Neuronal stem cell (in vitro differentiated cells): ENCODE data around the gene USP53.
"Not testable (repeated sequence)": the region's sequence is repeated elsewhere in the genome, so short reads cannot be mapped to it uniquely, and the experiment has no call there.

Experiments
- DNase-seq: peaks from one replicate; pipeline ENCODE4 v3.0.0-alpha.2; 2013; ENCODE audit warnings: low spot score
- H2AFZ ChIP-seq: one replicate; pipeline ENCODE4 v1.6.1; 2013; ENCODE audit warnings: mild to moderate bottlenecking, low read length, inconsistent platforms
- H2AK5ac ChIP-seq: 2 replicates; pipeline ENCODE4 v1.6.1; 2013; ENCODE audit warnings: low read depth, mild to moderate bottlenecking, inconsistent platforms, low read length, moderate library complexity, mixed read lengths
- H2BK120ac ChIP-seq: 2 replicates; pipeline ENCODE4 v1.6.1; 2013; ENCODE audit warnings: low read depth, mild to moderate bottlenecking, inconsistent platforms, low read length, moderate library complexity, mixed read lengths
- H2BK12ac ChIP-seq: one replicate; pipeline ENCODE4 v1.6.1; 2013; ENCODE audit warnings: low read length, inconsistent platforms
- H2BK15ac ChIP-seq: 2 replicates; pipeline ENCODE4 v1.6.1; 2013; ENCODE audit warnings: mild to moderate bottlenecking, low read length, inconsistent platforms, mixed read lengths
- H2BK5ac ChIP-seq: one replicate; pipeline ENCODE4 v1.6.1; 2013; ENCODE audit warnings: inconsistent platforms, mild to moderate bottlenecking, low read length, moderate library complexity
- H3K14ac ChIP-seq: one replicate; pipeline ENCODE4 v1.6.1; 2013; ENCODE audit warnings: low read length, inconsistent platforms
- H3K18ac ChIP-seq: 2 replicates; pipeline ENCODE4 v1.6.1; 2013; ENCODE audit warnings: low read length, inconsistent platforms
- H3K23ac ChIP-seq: 2 replicates; pipeline ENCODE4 v1.6.1; 2013; ENCODE audit warnings: low read depth, mild to moderate bottlenecking, mixed read lengths, low read length, inconsistent platforms; ENCODE audit not compliant: poor library complexity
- H3K27ac ChIP-seq: replicated peaks from 3 replicates; pipeline ENCODE4 v1.5.1; 2013; ENCODE audit warnings: low read length, inconsistent platforms
- H3K27me3 ChIP-seq, 3 experiments: 2 replicates each; pipeline ENCODE4 v1.6.1; 2013; ENCODE audit warnings: low read length in 3 of 3, mild to moderate bottlenecking in 2 of 3, inconsistent platforms in 1 of 3, low read depth in 1 of 3, mixed read lengths in 1 of 3, moderate library complexity in 1 of 3; ENCODE audit not compliant: control insufficient read depth in 3 of 3, insufficient read depth in 3 of 3
- H3K36me3 ChIP-seq, 2 donors: replicated peaks in 1 of 2; 2 replicates each; pipeline ENCODE4 v1.6.1; 2013; ENCODE audit warnings: low read length in 2 of 2; ENCODE audit not compliant: control insufficient read depth in 2 of 2, insufficient read depth in 2 of 2
- H3K4ac ChIP-seq: 2 replicates; pipeline ENCODE4 v1.6.1; 2013; ENCODE audit warnings: inconsistent platforms, mild to moderate bottlenecking, low read length, moderate library complexity
- H3K4me1 ChIP-seq, 2 donors: 1 replicate in 1 of 2; 2 replicates in 1 of 2; pipeline ENCODE4 v1.6.1; 2013; ENCODE audit warnings: low read length in 2 of 2, low read depth in 1 of 2; ENCODE audit not compliant: control insufficient read depth in 2 of 2, insufficient read depth in 1 of 2
- H3K4me2 ChIP-seq: one replicate; pipeline ENCODE4 v1.6.1; 2013; ENCODE audit warnings: mild to moderate bottlenecking, low read length, inconsistent platforms; ENCODE audit not compliant: insufficient read depth, poor library complexity, severe bottlenecking
- H3K4me3 ChIP-seq, 2 donors: 2 replicates each; pipeline ENCODE4 v1.5.1; 2013; ENCODE audit warnings: low read length in 2 of 2, mild to moderate bottlenecking in 2 of 2, inconsistent platforms in 1 of 2, moderate library complexity in 1 of 2
- H3K79me1 ChIP-seq: one replicate; pipeline ENCODE4 v1.6.1; 2013; ENCODE audit warnings: low read depth, mild to moderate bottlenecking, inconsistent platforms, low read length, moderate library complexity
- H3K9ac ChIP-seq: one replicate; pipeline ENCODE4 v1.6.1; 2013; ENCODE audit warnings: mild to moderate bottlenecking, low read depth, low read length, inconsistent platforms; ENCODE audit not compliant: poor library complexity
- H3K9me3 ChIP-seq, 2 donors: replicated peaks in 1 of 2; 2 replicates each; pipeline versions ENCODE3 to v1.6.1; 2013; ENCODE audit warnings: low read length in 2 of 2, mild to moderate bottlenecking in 2 of 2, inconsistent platforms in 1 of 2, low read depth in 1 of 2, mixed read lengths in 1 of 2, moderate library complexity in 1 of 2; ENCODE audit not compliant: control insufficient read depth in 2 of 2, insufficient read depth in 1 of 2
- H4K8ac ChIP-seq: one replicate; pipeline ENCODE4 v1.6.1; 2013; ENCODE audit warnings: low read depth, mild to moderate bottlenecking, inconsistent platforms, low read length, moderate library complexity
- H4K91ac ChIP-seq: one replicate; pipeline ENCODE4 v1.6.1; 2013; ENCODE audit warnings: low read length, low read depth, mild to moderate bottlenecking, inconsistent platforms; ENCODE audit not compliant: poor library complexity
- WGBS, 2 donors: extraction: QIAGEN DNeasy Blood & Tissue Kit; methylation state at CpG; one replicate each; pipeline ENCODE4 v1.1.7; 2013; ENCODE audit warnings: missing lambda C conversion rate in 2 of 2, mixed read lengths in 1 of 2; ENCODE audit not compliant: insufficient read length in 2 of 2, insufficient replicate concordance in 1 of 2; ENCODE audit errors: extremely low coverage in 2 of 2; 5-methylcytosine and 5-hydroxymethylcytosine counted together

The USP53 gene

DNA sequence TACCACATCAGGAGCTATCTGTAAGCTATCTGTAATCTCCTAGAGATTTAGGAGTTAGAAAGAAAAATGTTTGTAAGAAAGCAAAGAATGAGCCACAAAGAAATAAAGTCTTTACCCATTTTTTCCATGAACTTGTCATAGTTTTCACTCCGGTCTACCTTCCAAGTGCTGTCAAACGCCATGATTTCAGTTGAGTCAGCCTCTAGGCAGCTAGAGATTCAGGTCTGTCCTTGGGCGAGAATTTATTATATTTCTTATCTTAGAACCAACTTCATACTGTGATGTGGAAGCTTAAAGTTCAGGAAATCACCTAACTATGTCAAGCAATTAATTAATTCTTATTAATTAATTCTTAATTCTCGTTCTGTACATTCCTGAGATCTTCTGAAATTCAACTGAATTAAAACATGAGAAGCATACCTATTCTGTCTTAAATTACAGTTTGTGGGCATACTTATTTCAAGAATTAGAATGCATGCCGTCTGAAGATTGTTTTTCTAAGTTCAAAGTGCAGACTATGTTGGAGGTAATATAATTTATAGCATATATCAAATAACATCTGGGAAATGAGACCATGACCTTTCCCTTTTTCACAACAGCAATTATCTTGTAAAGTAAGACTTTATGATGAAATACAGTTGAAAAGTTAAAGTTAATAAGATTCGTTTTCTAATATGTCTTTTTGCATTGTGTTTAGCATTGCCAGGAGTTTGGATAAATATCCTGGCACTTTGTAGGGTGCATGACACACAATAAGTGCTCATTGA is 109.6 kb downstream of the USP53 start, which contains the start of gene FABP2:
Gene FABP2, minus strand, starts transcription at position 218 of the 767 bp plus-strand sequence. Its CDS starts 36 bp downstream, at position 182.
- no peak within 1 kb of the TSS for H4K91ac ChIP-seq
- H3K79me1 ChIP-seq, result no peaks in the 10 kb centered on the region
- H3K18ac ChIP-seq, result no peak within 1 kb of the TSS
- no peaks in the 10 kb centered on the region for H3K4me1 ChIP-seq
- no CpG with 5 or more reads among the region's 6 CpGs for WGBS, 2 donors
- H3K36me3 ChIP-seq, result no peaks in the 10 kb centered on the region
- no peak within 1 kb of the TSS for H3K9ac ChIP-seq
- no peak within 1 kb of the TSS for H2BK12ac ChIP-seq
- no peak within 1 kb of the TSS for H3K4me2 ChIP-seq
- H4K8ac ChIP-seq, result no peak within 1 kb of the TSS
- DNase-seq, result no peak
- H2BK120ac ChIP-seq, result no peak within 1 kb of the TSS
- H3K4me3 ChIP-seq, result no peak within 1 kb of the TSS
- H3K4ac ChIP-seq, result no peak within 1 kb of the TSS
- no peak within 1 kb of the TSS for H3K14ac ChIP-seq
- H2AK5ac ChIP-seq, result no peak within 1 kb of the TSS
- H3K27ac ChIP-seq, result no peak within 1 kb of the TSS
- H3K23ac ChIP-seq, result no peak within 1 kb of the TSS
- no peak within 1 kb of the TSS for H2BK15ac ChIP-seq
- no peak within 1 kb of the TSS for H2BK5ac ChIP-seq
- H3K27me3 ChIP-seq, result no peaks in the 10 kb centered on the region
- H3K9me3 ChIP-seq, result no peaks in the 10 kb centered on the region
- H2AFZ ChIP-seq, result no peak within 1 kb of the TSS

- no peak overlapping the region for H4K8ac ChIP-seq
- H3K79me1 ChIP-seq, result no peaks in the 10 kb centered on the region
- H2BK12ac ChIP-seq, result no peak overlapping the region
- H3K36me3 ChIP-seq, result no peaks in the 10 kb centered on the region
- H2AFZ ChIP-seq, result no peak overlapping the region
- H3K4me2 ChIP-seq, result no peak overlapping the region
- H3K4ac ChIP-seq, result no peak overlapping the region
- no peak overlapping the region for H3K4me3 ChIP-seq
- H2BK15ac ChIP-seq, result no peak overlapping the region
- no peak overlapping the region for H3K9ac ChIP-seq
- H2BK120ac ChIP-seq, result no peak overlapping the region
- no peak overlapping the region for H3K27ac ChIP-seq
- no peak overlapping the region for H2BK5ac ChIP-seq
- no peak for DNase-seq
- H2AK5ac ChIP-seq, result no peak overlapping the region
- H3K9me3 ChIP-seq, result no peaks in the 10 kb centered on the region
- H3K27me3 ChIP-seq, result no peaks in the 10 kb centered on the region
- no peaks in the 10 kb centered on the region for H3K4me1 ChIP-seq
- H4K91ac ChIP-seq, result no peak overlapping the region
- no CpG with 5 or more reads among the region's 2 CpGs for WGBS, 2 donors
- no peak overlapping the region for H3K23ac ChIP-seq
- no peak overlapping the region for H3K14ac ChIP-seq
- H3K18ac ChIP-seq, result no peak overlapping the region
Observed at GRCh38 chr4:119328695-119329094, 116.2 kb downstream of the USP53 start.

DNA sequence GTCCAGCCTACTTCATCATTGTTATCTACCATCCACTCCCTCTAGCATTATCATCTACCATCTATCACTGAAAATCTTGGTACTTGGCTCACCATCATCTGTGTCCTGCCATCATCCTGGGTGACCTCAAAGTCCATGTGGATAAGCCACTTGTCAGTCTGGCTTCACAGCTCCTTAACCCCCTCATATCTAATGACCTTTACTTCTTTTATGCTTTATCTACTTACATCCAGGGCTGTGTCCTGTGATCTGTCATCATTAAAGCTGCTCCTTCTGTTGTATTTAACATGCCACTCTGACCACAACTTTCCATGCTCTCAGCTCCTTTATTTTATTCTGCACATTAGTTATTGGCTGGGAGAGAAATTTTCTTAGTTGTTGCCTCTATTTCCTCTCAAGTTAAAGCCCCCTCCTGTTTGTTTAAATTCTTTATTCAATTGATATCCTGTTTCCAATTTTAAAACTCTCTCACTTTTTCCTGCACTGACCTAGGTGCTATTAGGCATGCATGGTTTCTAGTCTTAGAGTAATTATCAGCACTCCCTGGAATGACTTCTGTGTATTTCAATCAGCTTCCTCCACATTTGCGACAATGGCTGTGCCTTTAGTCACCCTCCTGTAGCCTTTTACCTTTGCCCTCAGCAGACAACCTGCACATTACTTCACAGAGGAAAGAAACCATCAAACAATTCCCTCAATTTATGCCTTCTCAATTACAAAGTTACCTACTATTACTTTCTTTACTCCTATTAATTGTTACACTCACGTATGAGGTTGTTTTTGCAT is 117.5 kb downstream of the USP53 start:
- no CpG with 5 or more reads among the region's 2 CpGs for WGBS, 2 donors
- H3K23ac ChIP-seq, result no peak overlapping the region

GRCh38 chr4:119336332-119336979 is 123.9 kb downstream of the USP53 start:
- not testable (repeated sequence) for DNase-seq, H3K4me3 ChIP-seq, H2AFZ ChIP-seq, H3K4me2 ChIP-seq, H3K36me3 ChIP-seq, H3K27me3 ChIP-seq, H3K23ac ChIP-seq, H2AK5ac ChIP-seq, H3K14ac ChIP-seq, H2BK5ac ChIP-seq, H2BK12ac ChIP-seq, H3K18ac ChIP-seq, H3K4ac ChIP-seq, H2BK15ac ChIP-seq, H2BK120ac ChIP-seq, H3K9me3 ChIP-seq, H4K91ac ChIP-seq, H3K4me1 ChIP-seq, H3K9ac ChIP-seq, H3K79me1 ChIP-seq, H3K27ac ChIP-seq, H4K8ac ChIP-seq
- WGBS, 2 donors, result no CpG with 5 or more reads among the region's 4 CpGs

More for the DNA sequence above, 117.5 kb downstream of the USP53 start:
- Histone ChIP-seq H3K4me2 (no peak overlapping the region), H4K91ac (no peak overlapping the region), H3K27me3 (no peaks in the 10 kb centered on the region), H3K36me3 (no peaks in the 10 kb centered on the region), H3K14ac (no peak overlapping the region), H3K18ac (no peak overlapping the region), H2BK12ac (no peak overlapping the region), H2BK5ac (no peak overlapping the region), H2BK15ac (no peak overlapping the region), H3K4ac (no peak overlapping the region), H3K4me1 (no peaks in the 10 kb centered on the region), H3K4me3 (no peak overlapping the region), H3K27ac (no peak overlapping the region), H2AFZ (no peak overlapping the region), H4K8ac (no peak overlapping the region), H3K9ac (no peak overlapping the region), H2AK5ac (no peak overlapping the region), H3K9me3 (no peaks in the 10 kb centered on the region), H2BK120ac (no peak overlapping the region), H3K79me1 (no peaks in the 10 kb centered on the region)
- no peak for DNase-seq
